A673 (cell line): ENCODE data around the gene MTMR2.

ENCODE experiments used
- EZH2 ChIP-seq: fragments of 200-600 bp; sonication (generic); IDR thresholded peaks from 2 replicates; pipeline ENCODE4 v1.6.1; 2017; ENCODE audit warnings: borderline replicate concordance, low read depth, mild to moderate bottlenecking, mixed read lengths, antibody characterized with exemption, low read length; ENCODE audit not compliant: poor library complexity, severe bottlenecking
- TF ChIP-seq, protein P1 (sequence below): fragments of 300-800, 200-600 bp; sonication (generic); conservative IDR thresholded peaks from 2 replicates; pipeline ENCODE4 v1.5.1; 2017; ENCODE audit warnings: low read depth, mild to moderate bottlenecking, antibody characterized with exemption, low read length, moderate library complexity, mixed read lengths

DNA sequence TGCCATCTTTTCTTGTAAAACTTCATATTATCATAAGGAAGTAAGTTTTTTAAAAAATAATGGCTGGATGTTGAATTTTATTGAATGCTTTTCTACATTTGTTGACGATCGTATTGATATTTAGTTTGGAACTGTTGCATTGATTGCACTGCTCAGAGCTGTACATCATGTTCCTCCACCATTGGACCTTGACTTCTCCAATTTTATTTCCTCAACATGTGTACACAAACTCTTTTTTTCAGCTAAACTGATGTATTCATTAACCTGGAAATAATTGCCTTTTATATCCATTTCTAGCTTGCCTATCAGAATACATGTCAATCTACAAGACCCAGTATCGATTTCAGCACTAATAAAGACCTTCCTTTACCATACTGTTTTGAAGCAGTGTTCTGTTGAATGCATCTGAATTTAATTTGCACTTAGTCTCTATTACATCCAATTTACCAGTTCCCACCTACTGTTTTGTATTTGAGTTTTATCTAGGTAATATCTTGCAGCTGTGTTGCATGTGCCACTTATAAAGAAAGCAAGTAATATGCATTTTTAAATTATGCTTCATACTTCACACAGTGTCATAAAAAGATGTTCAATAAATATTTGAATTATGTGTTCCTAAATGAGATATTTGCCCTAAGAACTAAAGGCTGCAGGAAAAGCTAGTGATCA lies 128.1 kb downstream of the MTMR2 start:
- TF ChIP-seq, protein P1, sequence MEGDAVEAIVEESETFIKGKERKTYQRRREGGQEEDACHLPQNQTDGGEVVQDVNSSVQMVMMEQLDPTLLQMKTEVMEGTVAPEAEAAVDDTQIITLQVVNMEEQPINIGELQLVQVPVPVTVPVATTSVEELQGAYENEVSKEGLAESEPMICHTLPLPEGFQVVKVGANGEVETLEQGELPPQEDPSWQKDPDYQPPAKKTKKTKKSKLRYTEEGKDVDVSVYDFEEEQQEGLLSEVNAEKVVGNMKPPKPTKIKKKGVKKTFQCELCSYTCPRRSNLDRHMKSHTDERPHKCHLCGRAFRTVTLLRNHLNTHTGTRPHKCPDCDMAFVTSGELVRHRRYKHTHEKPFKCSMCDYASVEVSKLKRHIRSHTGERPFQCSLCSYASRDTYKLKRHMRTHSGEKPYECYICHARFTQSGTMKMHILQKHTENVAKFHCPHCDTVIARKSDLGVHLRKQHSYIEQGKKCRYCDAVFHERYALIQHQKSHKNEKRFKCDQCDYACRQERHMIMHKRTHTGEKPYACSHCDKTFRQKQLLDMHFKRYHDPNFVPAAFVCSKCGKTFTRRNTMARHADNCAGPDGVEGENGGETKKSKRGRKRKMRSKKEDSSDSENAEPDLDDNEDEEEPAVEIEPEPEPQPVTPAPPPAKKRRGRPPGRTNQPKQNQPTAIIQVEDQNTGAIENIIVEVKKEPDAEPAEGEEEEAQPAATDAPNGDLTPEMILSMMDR: no peak
- TF ChIP-seq EZH2: no peak
